Measurements from ENCODE around the gene NAT9.

DNA sequence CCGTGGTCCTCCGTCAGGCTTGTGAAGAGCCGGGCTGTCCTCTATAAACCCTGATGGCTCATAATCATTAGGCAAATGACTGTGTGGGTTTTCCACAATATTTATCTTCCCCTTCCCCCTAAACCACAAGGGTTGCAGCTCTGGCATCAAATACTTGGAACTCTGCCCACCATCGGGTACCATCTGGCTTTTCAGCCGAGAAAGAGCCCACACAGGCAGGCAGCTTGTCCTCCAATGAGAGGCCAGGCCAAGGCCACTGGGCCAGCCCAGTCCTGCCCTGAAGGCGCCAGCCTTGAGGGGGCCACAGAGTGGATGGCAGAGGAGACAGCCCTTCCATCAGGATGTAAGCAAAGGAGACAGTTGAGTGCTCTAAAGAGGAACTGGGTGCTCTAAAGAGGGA, 31.8 kb upstream of the NAT9 start:
- TF ChIP-seq, protein P1, sequence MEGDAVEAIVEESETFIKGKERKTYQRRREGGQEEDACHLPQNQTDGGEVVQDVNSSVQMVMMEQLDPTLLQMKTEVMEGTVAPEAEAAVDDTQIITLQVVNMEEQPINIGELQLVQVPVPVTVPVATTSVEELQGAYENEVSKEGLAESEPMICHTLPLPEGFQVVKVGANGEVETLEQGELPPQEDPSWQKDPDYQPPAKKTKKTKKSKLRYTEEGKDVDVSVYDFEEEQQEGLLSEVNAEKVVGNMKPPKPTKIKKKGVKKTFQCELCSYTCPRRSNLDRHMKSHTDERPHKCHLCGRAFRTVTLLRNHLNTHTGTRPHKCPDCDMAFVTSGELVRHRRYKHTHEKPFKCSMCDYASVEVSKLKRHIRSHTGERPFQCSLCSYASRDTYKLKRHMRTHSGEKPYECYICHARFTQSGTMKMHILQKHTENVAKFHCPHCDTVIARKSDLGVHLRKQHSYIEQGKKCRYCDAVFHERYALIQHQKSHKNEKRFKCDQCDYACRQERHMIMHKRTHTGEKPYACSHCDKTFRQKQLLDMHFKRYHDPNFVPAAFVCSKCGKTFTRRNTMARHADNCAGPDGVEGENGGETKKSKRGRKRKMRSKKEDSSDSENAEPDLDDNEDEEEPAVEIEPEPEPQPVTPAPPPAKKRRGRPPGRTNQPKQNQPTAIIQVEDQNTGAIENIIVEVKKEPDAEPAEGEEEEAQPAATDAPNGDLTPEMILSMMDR (conservative IDR thresholded peaks at IDR 0.05): no peak
- no peak for TF ChIP-seq ZFX (IDR thresholded peaks at IDR 0.05)
